Measurements from ENCODE around the gene PRR16.

DNA sequence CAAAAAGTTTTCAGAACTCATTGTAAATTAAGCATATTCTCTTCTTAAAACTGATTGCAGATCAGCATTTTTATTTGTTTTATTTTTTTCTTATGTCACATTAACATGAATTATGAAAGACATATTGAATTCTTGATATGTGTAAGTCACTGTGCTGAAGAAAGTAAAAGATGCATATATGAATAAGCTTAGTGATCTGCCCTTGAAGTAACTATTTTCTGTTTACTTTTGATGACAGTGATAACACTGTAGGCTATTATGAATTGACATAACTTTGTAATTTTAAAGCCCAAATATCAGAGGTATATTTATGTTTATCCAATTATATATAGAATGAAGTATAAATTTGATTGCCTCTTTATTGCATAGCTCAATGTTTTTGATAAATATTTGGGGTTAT, 8.8 kb downstream of the PRR16 start:
- TF ChIP-seq, protein P1, sequence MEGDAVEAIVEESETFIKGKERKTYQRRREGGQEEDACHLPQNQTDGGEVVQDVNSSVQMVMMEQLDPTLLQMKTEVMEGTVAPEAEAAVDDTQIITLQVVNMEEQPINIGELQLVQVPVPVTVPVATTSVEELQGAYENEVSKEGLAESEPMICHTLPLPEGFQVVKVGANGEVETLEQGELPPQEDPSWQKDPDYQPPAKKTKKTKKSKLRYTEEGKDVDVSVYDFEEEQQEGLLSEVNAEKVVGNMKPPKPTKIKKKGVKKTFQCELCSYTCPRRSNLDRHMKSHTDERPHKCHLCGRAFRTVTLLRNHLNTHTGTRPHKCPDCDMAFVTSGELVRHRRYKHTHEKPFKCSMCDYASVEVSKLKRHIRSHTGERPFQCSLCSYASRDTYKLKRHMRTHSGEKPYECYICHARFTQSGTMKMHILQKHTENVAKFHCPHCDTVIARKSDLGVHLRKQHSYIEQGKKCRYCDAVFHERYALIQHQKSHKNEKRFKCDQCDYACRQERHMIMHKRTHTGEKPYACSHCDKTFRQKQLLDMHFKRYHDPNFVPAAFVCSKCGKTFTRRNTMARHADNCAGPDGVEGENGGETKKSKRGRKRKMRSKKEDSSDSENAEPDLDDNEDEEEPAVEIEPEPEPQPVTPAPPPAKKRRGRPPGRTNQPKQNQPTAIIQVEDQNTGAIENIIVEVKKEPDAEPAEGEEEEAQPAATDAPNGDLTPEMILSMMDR (IDR thresholded peaks at IDR 0.05; ENCODE audit: low read depth, low read length), result no peak
- no peak for TF ChIP-seq POLR2A (IDR thresholded peaks at IDR 0.05; ENCODE audit: extremely low read depth, insufficient read length)
